GM21737 (cell line): Measurements from ENCODE around the gene ACER3.
A peak's percentile ranks its signal among the peaks of the same experiment; 100 is the strongest.
"Not testable (repeated sequence)": the region's sequence is repeated elsewhere in the genome, so short reads cannot be mapped to it uniquely, and the experiment has no call there.

Experiments
- ATAC-seq: cut with Tn5 transposase; IDR thresholded peaks from one replicate; pipeline ENCODE4 v1.9.1; 2021; ENCODE audit warnings: mild to moderate bottlenecking, moderate library complexity; ENCODE audit not compliant: unreplicated experiment

ACER3 gene

GRCh38 chr11:77055101-77055561 is 194.4 kb downstream of the ACER3 start:
- no peak for ATAC-seq

DNA sequence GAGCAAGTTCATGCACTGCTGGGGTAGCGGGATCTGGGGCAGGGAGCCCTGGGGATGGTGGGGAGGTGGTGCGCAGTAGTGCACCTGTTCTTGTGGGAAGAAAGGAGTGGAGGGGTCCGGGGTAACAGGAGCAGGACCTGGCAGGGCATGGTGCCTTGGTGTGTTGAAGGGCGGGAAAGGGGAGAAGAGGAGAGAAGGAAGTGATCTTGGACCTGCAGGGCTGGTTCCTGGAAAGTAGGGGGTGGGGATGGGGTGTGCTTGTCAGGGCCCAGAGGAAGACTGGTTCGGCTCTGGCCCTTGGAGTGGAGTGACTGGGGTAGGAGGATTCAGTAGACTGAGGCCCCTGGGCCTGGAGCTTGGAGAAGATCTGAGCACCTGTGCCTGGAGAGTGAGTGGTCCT is 195.2 kb downstream of the ACER3 start:
- no peak for ATAC-seq

- no peak for ATAC-seq
Measured at GRCh38 chr11:77056814-77057402, 196.2 kb downstream of the ACER3 start.

GRCh38 chr11:77057938-77058474 is 197.3 kb downstream of the ACER3 start:
- ATAC-seq = no peak

DNA sequence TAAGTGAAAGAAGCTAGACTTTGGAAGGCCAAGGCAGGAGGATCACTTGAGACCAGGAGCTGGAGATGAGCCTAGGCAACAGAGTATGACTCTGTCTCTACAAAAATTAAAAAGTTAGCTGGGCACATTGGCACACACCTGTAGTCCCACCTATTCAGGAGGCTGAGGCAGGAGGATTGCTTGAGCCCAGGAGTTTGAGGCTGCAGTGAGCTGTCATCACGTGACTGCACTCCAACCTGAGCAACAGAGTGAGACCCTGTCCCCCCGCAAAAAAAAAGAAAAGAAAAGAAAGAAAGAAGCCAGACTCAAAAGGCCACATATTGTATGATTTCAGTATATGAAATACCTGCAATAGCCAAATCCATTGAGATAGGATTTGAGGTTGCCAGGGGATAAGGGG is 198.2 kb downstream of the ACER3 start:
- no peak for ATAC-seq

DNA sequence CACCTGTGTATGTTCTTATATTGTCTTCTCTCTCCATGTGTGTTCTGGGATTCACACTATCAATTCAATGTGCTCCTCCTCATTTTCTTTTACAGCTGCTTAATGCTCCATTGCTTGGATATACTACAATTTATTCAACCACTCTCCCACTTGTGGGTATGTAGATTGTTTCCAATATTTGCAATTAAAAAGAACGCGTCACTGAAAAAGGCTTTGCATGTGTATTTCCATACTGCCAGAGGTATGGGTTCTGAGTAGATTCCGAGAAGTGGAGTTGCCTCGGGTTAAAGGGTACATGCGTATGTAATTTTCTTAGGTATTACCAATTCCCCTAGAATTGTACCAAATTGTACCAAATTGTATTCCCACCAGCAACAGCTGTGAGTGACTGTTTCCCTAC is 199.1 kb downstream of the ACER3 start:
- no peak for ATAC-seq

- ATAC-seq = no peak
Measured at GRCh38 chr11:77060234-77060633, 199.5 kb downstream of the ACER3 start.

- not testable (repeated sequence) for ATAC-seq
Measured at GRCh38 chr11:77061258-77061657, 200.5 kb downstream of the ACER3 start.

GRCh38 chr11:77062924-77063323 is 202.2 kb downstream of the ACER3 start:
- ATAC-seq = no peak

- no peak for ATAC-seq
Measured at GRCh38 chr11:77063407-77063806, 202.7 kb downstream of the ACER3 start.

DNA sequence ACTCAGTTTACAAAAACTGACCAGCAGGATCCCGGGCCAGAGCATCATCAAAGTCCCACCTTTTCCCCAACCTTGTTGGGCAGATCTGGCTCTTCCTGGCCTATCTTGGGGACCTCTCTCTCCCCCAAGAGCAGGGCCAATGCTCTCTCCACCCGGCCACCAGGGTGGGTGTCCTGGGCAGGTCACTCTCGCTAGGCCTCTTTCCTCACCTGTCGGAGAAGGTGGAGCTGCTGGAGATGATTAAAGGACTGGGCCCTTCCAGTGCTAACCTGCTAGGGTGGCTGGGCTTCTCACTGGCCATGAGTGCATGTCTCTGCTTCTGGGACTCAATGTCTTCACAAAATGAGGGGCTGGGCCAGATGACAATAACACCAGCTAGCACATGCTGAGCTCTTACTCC is 203.1 kb downstream of the ACER3 start:
- ATAC-seq = no peak

DNA sequence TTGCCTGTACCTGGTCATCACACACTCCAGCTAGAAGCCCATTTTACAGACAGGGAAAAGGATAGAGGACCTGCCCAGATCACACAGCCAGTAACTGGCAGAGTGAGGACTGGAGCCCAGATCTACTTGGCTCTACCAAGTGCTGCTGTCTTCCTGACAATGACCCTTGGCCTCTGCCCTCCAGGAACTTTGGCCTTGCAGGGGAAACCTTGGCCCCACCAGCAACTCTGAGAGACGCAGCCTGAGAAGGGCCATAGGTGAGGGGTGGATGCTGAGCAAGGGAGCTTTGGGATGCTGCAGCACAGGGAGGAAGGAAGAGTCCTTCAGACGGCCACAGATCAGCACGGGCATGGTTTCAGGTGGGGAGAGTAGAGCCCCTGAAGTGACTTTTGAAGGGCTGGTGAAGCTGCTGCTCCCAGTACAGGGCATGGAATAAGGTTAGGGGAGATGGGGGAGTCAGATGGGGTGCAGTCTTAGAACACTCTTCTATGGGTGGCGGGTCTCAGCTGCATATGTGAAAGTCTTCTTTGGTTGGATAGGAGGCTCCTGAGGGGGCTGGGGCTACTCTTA is 204.0 kb downstream of the ACER3 start:
- no peak for ATAC-seq

DNA sequence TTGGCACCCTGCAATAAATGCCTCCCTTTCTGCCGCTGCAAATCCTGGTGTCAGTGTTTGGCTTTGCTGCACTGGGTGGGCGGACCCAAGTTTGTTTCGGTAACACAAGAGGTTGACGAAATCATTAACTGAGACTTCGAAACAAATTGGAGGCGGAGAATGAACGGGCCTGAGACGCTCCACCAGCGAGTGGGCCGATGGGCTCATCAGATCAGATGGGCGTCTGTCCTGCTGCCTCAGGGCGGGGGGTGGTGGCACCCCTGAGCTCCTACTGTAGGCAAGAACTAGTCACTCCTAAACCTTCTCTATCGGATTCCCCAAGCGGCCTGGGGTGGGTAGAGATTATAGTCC is 205.1 kb downstream of the ACER3 start:
- no peak for ATAC-seq

DNA sequence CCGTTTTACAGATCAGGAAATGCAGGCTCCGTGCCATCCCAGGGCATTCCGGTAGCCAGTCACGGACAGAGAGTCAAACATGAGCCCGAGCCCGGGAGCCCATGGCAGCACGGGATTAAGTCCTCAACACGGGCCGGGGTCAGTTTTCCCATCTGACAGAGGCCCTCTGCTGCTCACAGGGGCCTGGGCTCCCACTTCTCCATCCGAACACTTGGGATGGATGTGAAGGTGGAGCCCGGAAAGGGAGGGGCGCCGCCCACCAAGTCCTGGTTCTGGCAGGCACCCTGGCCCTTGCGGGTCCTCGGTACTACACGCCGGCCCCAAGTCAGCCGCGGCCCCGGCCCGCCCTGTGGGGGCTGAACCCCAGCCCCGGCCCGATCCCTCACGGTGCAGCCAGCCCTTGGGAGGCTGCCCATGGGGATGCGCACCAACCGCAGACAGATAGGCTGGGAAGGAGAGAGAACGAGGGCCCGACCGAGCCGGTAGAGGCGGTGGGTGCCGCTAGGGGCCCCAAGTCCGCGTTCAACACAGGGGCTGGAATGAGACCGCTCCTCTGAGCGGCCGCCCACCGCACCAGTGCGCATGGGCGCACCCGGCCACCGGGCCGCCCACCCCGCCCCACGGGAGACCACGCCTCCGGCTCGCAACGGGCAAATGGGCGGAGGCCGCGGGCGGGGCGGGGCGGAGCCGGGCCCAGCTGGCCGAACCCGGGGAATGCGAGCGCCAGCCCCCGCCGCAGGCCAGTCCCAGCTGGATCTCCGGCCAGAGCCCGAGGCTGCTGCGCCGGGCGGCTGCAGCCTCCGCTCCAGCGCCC is 205.7 kb downstream of the ACER3 start, which contains the start of gene CAPN5:
CAPN5 (plus strand) TSS at position 743 of the 814 bp plus-strand sequence. CDS start 17,916 bp downstream, outside the sequence.
- peak; percentile 84 for ATAC-seq

- ATAC-seq = no peak
Measured at GRCh38 chr11:77067861-77068443, 207.2 kb downstream of the ACER3 start.

DNA sequence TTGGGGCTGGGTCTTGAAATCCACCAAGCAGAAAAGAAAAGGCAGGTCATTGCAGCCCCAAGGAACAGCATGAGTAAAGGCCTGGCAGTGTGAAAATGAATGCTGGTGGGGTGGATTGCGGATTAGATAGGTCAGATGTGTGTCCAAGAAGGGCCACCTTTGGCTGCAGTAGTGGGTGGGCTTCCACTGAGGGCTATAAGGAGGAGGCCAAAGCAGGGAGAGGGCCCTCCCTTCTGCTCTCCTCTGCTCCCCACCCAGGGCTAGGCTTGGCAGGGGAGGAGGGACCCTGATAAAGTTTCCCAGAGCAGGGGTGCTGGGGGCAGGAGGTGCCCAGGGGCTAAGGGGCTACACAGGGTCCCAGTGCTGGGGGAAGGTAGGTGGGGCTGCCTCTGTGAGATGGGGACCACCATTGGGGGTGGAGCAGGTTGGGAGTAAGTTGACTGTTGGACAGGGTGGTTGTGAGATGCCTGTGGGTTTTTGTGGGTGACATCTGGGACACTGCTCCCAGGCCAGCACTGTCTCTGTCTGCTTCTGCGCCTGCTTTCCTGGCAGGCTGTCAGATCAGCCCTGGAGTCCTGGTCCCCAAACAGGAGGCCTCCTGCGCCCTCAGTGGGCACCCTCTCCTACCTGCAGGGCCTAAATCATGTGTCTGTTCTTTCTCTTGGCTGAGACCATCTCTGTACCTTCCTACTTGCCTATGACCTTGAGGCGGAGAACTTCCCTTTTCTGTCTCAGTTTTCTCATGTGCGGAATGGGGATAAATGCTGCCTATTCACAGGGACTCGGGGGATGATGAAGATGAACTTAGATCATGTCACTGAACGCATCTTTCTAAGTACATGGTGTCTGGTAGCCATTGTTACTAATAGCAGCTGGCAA is 208.0 kb downstream of the ACER3 start:
- no peak for ATAC-seq

DNA sequence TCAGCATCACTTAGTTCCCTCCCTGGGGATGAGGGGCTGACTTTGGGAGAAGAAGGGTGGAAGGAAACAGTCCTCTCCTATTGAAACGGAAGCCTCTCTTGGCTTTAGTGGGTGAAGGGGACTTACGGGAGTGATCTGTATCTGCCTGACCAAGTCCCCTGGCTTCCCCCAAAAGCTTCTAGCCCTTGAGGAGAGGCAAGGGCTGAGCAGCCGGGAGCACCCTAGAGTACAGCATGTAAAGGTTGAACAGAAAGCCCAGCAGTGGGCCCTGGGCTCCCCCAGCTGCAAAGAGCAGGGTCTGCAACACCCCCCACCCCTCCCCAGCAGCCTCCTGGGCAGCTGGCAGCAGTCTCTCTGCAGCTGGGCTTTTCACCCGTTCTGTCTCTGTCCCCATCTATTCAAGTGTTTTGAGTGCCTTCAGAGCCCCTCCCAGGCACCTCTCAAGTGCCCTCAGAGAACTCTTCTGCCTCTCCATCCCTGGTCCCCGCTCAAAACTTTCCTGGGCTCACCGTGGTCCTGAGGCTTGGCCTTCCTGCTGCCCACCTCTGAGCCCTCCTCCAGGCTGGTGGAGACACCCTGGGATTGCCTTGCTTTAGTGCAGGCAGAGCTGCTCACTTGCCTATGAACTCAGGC is 208.7 kb downstream of the ACER3 start:
- ATAC-seq = no peak

DNA sequence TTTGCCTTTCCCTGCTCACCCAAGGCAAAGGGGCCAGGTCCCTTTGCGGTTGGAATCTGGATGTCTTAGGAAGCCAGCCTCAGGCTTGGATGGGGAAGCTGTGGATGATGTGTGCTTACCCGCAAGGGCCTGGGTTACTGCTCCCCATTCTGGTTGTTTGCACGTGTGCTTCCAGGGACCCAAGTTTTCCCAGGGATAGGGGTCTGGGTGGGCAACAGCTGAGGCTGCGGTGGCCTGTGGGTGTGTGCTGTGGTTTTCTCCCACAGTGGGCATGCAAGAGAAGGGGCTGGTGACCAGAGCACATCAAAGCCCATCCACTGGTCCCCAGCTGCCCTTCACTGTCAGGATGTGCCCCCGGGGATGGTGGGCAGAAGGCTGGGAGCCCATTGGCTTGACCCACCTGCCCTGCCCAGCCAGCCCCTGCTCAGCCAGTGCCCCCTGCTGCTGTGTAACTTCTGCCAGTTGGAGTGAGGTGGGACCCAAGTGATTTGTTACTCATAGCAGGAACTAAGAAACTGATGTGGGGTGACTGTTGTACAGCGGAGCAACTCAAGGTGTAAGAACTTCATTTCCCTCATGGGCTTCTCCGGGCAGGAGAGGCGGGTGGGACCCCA is 209.4 kb downstream of the ACER3 start:
- ATAC-seq = no peak

DNA sequence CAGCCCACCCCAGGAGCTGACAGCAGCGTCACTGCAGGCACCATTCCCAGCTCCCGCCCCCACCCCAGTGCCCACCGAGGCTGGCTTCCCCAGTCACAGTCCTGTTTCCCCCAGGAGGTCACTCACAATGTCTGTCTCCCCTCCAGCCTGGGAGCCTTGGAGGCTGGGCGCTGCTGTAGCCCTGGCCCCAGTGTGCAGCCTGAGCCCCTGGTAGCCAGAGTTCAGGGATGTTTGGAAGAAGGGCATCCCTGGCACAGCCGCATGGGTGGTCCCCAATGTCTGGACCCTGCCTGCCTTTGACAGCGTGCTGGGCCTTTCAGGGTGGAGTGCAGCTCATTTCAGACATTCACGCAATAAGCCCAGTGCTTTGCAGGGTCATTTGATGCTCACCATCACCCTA is 210.4 kb downstream of the ACER3 start:
- no peak for ATAC-seq
